Mesenchymal stem cell (in vitro differentiated cells and primary cell): ENCODE measurements around the gene PCDH18.
"Not testable (repeated sequence)": the region's sequence is repeated elsewhere in the genome, so short reads cannot be mapped to it uniquely, and the experiment has no call there.

Source experiments
- DNase-seq: peaks from one replicate; pipeline ENCODE4 v3.0.0-alpha.2; 2013
- H2AFZ ChIP-seq: one replicate; pipeline ENCODE4 v1.6.1; 2013; ENCODE audit warnings: low read depth, mild to moderate bottlenecking, control low read depth, inconsistent platforms, low read length, moderate library complexity
- H2AK5ac ChIP-seq: 2 replicates; pipeline ENCODE4 v1.6.1; 2013; ENCODE audit warnings: low read length, moderate library complexity, mild to moderate bottlenecking, inconsistent platforms; ENCODE audit not compliant: severe bottlenecking
- H2BK120ac ChIP-seq: one replicate; pipeline ENCODE4 v1.6.1; 2013; ENCODE audit warnings: low read depth, mild to moderate bottlenecking, inconsistent platforms, low read length, moderate library complexity
- H2BK12ac ChIP-seq, 2 experiments: one replicate each; pipeline ENCODE4 v1.6.1; 2013; ENCODE audit warnings: inconsistent platforms in 2 of 2, low read length in 2 of 2, mild to moderate bottlenecking in 2 of 2, moderate library complexity in 2 of 2, control low read depth in 1 of 2
- H2BK15ac ChIP-seq: one replicate; pipeline ENCODE4 v1.6.1; 2013; ENCODE audit warnings: mild to moderate bottlenecking, low read depth, inconsistent platforms; ENCODE audit not compliant: poor library complexity, severe bottlenecking
- H2BK5ac ChIP-seq: 2 replicates; pipeline ENCODE4 v1.6.1; 2013; ENCODE audit warnings: low read depth, mild to moderate bottlenecking, low read length, control low read depth, inconsistent platforms; ENCODE audit not compliant: poor library complexity, severe bottlenecking
- H3K14ac ChIP-seq, 2 experiments: one replicate each; pipeline ENCODE4 v1.6.1; 2013; ENCODE audit warnings: inconsistent platforms in 2 of 2, low read length in 2 of 2, control low read depth in 1 of 2, mild to moderate bottlenecking in 1 of 2, moderate library complexity in 1 of 2
- H3K18ac ChIP-seq, 2 experiments: one replicate each; pipeline ENCODE4 v1.6.1; 2013; ENCODE audit warnings: inconsistent platforms in 2 of 2, low read length in 2 of 2, control low read depth in 1 of 2, low read depth in 1 of 2, mild to moderate bottlenecking in 1 of 2
- H3K23ac ChIP-seq, 2 experiments: one replicate each; pipeline ENCODE4 v1.6.1; 2013; ENCODE audit warnings: inconsistent platforms in 2 of 2, low read length in 2 of 2, mild to moderate bottlenecking in 2 of 2, moderate library complexity in 2 of 2, control low read depth in 1 of 2
- H3K27ac ChIP-seq: 2 replicates; pipeline ENCODE4 v1.5.1; 2013; ENCODE audit warnings: mild to moderate bottlenecking, moderate library complexity, low read length, control low read depth, inconsistent platforms; ENCODE audit not compliant: poor library complexity, severe bottlenecking
- H3K27me3 ChIP-seq, 2 experiments: 2 replicates each; pipeline versions ENCODE4 v1.6.1 to v1.7.0; 2013; ENCODE audit warnings: low read length in 2 of 2, mild to moderate bottlenecking in 2 of 2, moderate library complexity in 2 of 2, control low read depth in 1 of 2, inconsistent platforms in 1 of 2; ENCODE audit not compliant: control insufficient read depth in 1 of 2, insufficient read depth in 1 of 2
- H3K36me3 ChIP-seq, 2 experiments: 2 replicates each; pipeline versions ENCODE4 v1.6.1 to v1.7.0; 2013; ENCODE audit warnings: low read length in 2 of 2, control low read depth in 1 of 2, inconsistent platforms in 1 of 2, low read depth in 1 of 2, mild to moderate bottlenecking in 1 of 2; ENCODE audit not compliant: insufficient read depth in 2 of 2, control insufficient read depth in 1 of 2
- H3K4ac ChIP-seq, 2 experiments: one replicate each; pipeline ENCODE4 v1.6.1; 2013; ENCODE audit warnings: inconsistent platforms in 2 of 2, low read length in 2 of 2, mild to moderate bottlenecking in 2 of 2, moderate library complexity in 2 of 2, control low read depth in 1 of 2, low read depth in 1 of 2
- H3K4me1 ChIP-seq: 2 replicates; pipeline ENCODE4 v1.6.1; 2013; ENCODE audit warnings: low read depth, low read length, control low read depth; ENCODE audit not compliant: control insufficient read depth, insufficient read depth
- H3K4me2 ChIP-seq: 2 replicates; pipeline ENCODE4 v1.6.1; 2013; ENCODE audit warnings: low read length, mild to moderate bottlenecking, inconsistent platforms; ENCODE audit not compliant: poor library complexity, severe bottlenecking
- H3K4me3 ChIP-seq, 2 experiments: 2 replicates each; pipeline versions ENCODE4 v1.5.1 to v1.7.0; 2013; ENCODE audit warnings: low read length in 2 of 2, mild to moderate bottlenecking in 2 of 2, control low read depth in 1 of 2, low read depth in 1 of 2; ENCODE audit not compliant: insufficient read depth in 1 of 2
- H3K79me1 ChIP-seq: replicated peaks from 2 replicates; pipeline ENCODE4 v1.6.1; 2013; ENCODE audit warnings: mild to moderate bottlenecking, control low read depth, low read length, inconsistent platforms; ENCODE audit not compliant: poor library complexity, severe bottlenecking
- H3K9ac ChIP-seq: 2 replicates; pipeline ENCODE4 v1.7.0; 2013; ENCODE audit warnings: mild to moderate bottlenecking, low read length, moderate library complexity
- H3K9me3 ChIP-seq: 2 replicates; pipeline ENCODE4 v1.7.0; 2013; ENCODE audit warnings: mild to moderate bottlenecking, low read length; ENCODE audit not compliant: control insufficient read depth
- H4K8ac ChIP-seq: one replicate; pipeline ENCODE4 v1.6.1; 2013; ENCODE audit warnings: inconsistent platforms, mild to moderate bottlenecking, low read length, moderate library complexity
- H4K91ac ChIP-seq: one replicate; pipeline ENCODE4 v1.6.1; 2013; ENCODE audit warnings: mild to moderate bottlenecking, low read length, inconsistent platforms
- WGBS: methylation state at CpG from one replicate; pipeline ENCODE4 v1.1.7; 2013; ENCODE audit warnings: mixed read lengths; 5-methylcytosine and 5-hydroxymethylcytosine counted together

The PCDH18 gene

GRCh38 chr4:137479657-137480056 is 52.6 kb downstream of the PCDH18 start:
- H3K27me3 ChIP-seq, result not testable (repeated sequence)
- WGBS, result 96% methylated on average over 3 of the region's 5 CpGs

DNA sequence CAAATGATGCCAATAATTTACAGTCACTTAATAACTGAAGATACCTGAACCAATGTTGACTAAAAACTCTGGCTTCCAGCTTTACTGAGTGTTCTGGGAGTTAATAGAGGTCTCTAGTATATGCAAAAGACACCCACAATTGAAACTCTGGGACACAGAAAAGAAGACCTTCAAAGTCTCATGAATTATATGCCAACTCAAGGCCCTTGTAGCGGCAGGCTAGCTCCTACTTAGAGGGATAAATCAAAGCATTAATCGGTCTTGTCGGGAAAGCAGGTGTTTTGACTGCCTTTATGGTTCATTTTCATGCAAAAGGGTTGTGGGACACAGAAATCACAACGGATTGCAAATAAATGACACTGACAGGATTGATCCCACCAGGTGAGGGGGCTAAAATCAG is 55.9 kb downstream of the PCDH18 start:
- H2AK5ac ChIP-seq, result no peak overlapping the region
- no peak for DNase-seq
- whole genome bisulfite sequencing, result 81% methylated on average over 4 of the region's 4 CpGs
- H3K9me3 ChIP-seq, result no peaks in the 10 kb centered on the region
- H3K27me3 ChIP-seq, result no peaks in the 10 kb centered on the region
- no peak overlapping the region for H3K14ac ChIP-seq
- H3K27ac ChIP-seq, result no peak overlapping the region
- H3K79me1 ChIP-seq, result no peaks in the 10 kb centered on the region
- H3K4me1 ChIP-seq, result no peaks in the 10 kb centered on the region
- H3K9ac ChIP-seq, result no peak overlapping the region
- no peak overlapping the region for H4K8ac ChIP-seq
- no peak overlapping the region for H3K4ac ChIP-seq
- no peak overlapping the region for H2BK120ac ChIP-seq
- H2AFZ ChIP-seq, result no peak overlapping the region
- H2BK15ac ChIP-seq, result no peak overlapping the region
- no peak overlapping the region for H3K4me2 ChIP-seq
- no peak overlapping the region for H3K4me3 ChIP-seq
- no peak overlapping the region for H3K23ac ChIP-seq
- no peak overlapping the region for H4K91ac ChIP-seq
- no peak overlapping the region for H3K18ac ChIP-seq
- no peak overlapping the region for H2BK5ac ChIP-seq
- no peaks in the 10 kb centered on the region for H3K36me3 ChIP-seq
- no peak overlapping the region for H2BK12ac ChIP-seq

More at GRCh38 chr4:137479657-137480056, 52.6 kb downstream of the PCDH18 start:
- not testable (repeated sequence) for H3K4ac ChIP-seq, H3K18ac ChIP-seq, H2BK15ac ChIP-seq, DNase-seq, H2AFZ ChIP-seq, H3K14ac ChIP-seq, H3K4me3 ChIP-seq, H3K27ac ChIP-seq, H4K91ac ChIP-seq, H2BK120ac ChIP-seq, H3K79me1 ChIP-seq, H3K9me3 ChIP-seq, H3K4me2 ChIP-seq, H2AK5ac ChIP-seq, H3K4me1 ChIP-seq, H3K9ac ChIP-seq, H3K23ac ChIP-seq, H2BK5ac ChIP-seq, H2BK12ac ChIP-seq, H3K36me3 ChIP-seq, H4K8ac ChIP-seq

- no peaks in the 10 kb centered on the region for H3K4me1 ChIP-seq
- 0% methylated on average over 1 of the region's 1 CpG for WGBS
- H4K8ac ChIP-seq, result no peak overlapping the region
- no peak overlapping the region for H2BK15ac ChIP-seq
- H2AK5ac ChIP-seq, result no peak overlapping the region
- no peak overlapping the region for H3K18ac ChIP-seq
- H3K9me3 ChIP-seq, result no peaks in the 10 kb centered on the region
- no peak overlapping the region for H3K9ac ChIP-seq
- peak; percentile 83 for DNase-seq
- no peak overlapping the region for H3K4me2 ChIP-seq
- no peak overlapping the region for H2BK120ac ChIP-seq
- H3K23ac ChIP-seq, result no peak overlapping the region
- H2AFZ ChIP-seq, result no peak overlapping the region
- no peak overlapping the region for H4K91ac ChIP-seq
- H3K79me1 ChIP-seq, result no peaks in the 10 kb centered on the region
- no peak overlapping the region for H3K4me3 ChIP-seq
- no peaks in the 10 kb centered on the region for H3K27me3 ChIP-seq
- H2BK5ac ChIP-seq, result no peak overlapping the region
- no peaks in the 10 kb centered on the region for H3K36me3 ChIP-seq
- H3K4ac ChIP-seq, result no peak overlapping the region
- H3K14ac ChIP-seq, result no peak overlapping the region
- H2BK12ac ChIP-seq, result no peak overlapping the region
- no peak overlapping the region for H3K27ac ChIP-seq
Observed at GRCh38 chr4:137474711-137475301, 57.5 kb downstream of the PCDH18 start.

DNA sequence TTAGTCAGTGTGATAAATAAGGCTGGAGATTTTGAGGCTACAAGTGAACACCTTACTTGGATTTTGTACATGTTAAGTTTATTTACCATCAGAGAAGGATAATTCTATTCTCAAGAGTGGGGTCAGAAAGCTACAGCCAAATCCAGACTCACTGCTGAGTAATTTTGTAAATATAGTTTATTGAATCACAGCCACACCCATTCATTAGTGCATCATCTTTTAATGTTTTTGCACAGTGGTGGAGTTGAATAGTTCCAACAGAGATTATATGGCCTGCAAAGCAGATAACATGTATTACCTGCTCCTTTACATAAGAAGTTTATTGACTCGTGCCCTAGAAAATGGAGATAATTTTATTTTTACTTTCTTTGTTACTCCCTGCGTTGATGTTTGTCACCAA is 60.4 kb downstream of the PCDH18 start:
- H2BK120ac ChIP-seq, result no peak overlapping the region
- no CpG with 5 or more reads among the region's 2 CpGs for whole genome bisulfite sequencing
- no peak overlapping the region for H4K8ac ChIP-seq
- H2BK15ac ChIP-seq, result no peak overlapping the region
- H3K23ac ChIP-seq, result no peak overlapping the region
- no peak overlapping the region for H4K91ac ChIP-seq
- H3K27ac ChIP-seq, result no peak overlapping the region
- H3K4me2 ChIP-seq, result no peak overlapping the region
- H2BK5ac ChIP-seq, result no peak overlapping the region
- H3K18ac ChIP-seq, result no peak overlapping the region
- H2AK5ac ChIP-seq, result no peak overlapping the region
- no peaks in the 10 kb centered on the region for H3K27me3 ChIP-seq
- peaks cover 6% of the 10 kb centered on the region for H3K9me3 ChIP-seq
- no peak overlapping the region for H3K14ac ChIP-seq
- no peak overlapping the region for H3K4ac ChIP-seq
- H2BK12ac ChIP-seq, result no peak overlapping the region
- no peak overlapping the region for H2AFZ ChIP-seq
- no peak overlapping the region for H3K4me3 ChIP-seq
- no peak for DNase-seq
- peak overlapping the region; percentile 55 for H3K9ac ChIP-seq
- no peaks in the 10 kb centered on the region for H3K4me1 ChIP-seq
- no peaks in the 10 kb centered on the region for H3K36me3 ChIP-seq
- H3K79me1 ChIP-seq, result no peaks in the 10 kb centered on the region
